Fibroblast of pulmonary artery (primary cell): Measurements from ENCODE around the gene SEMA6C.
"Not testable (repeated sequence)": the region's sequence is repeated elsewhere in the genome, so short reads cannot be mapped to it uniquely, and the experiment has no call there.

Source experiments
- DNase-seq: peaks from one replicate; pipeline ENCODE4 v3.0.0-alpha.2; 2010; ENCODE audit warnings: low read depth
- H3K4me3 ChIP-seq: replicated peaks from 2 replicates; pipeline ENCODE4 v1.5.1; 2011; ENCODE audit warnings: low read depth, mild to moderate bottlenecking, control low read depth, low read length, moderate library complexity
- TF ChIP-seq, protein P1 (sequence below): IDR thresholded peaks from 2 replicates; pipeline ENCODE4 v1.5.1; 2011; ENCODE audit warnings: mild to moderate bottlenecking, control low read depth, low read length, inconsistent platforms; ENCODE audit errors: missing control alignments

The SEMA6C gene

DNA sequence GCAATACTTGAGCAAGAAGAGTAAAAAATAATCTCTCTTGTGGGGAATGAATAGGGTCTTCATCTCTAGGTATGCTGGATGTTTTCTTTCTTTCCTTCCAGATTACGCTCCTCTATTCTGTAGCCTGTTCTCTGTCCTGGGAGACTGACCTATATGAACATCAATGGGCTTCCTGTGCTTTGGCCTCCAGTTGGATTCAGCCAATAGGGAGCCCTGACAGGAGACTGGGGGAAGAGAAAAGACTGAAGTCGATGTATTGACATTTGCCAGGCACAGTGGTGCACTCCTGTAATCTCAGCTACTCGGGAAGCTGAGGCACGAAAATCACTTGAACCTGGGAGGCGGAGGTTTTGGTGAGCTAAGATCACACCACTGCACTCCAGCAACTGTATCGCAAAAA, 17.6 kb downstream of the SEMA6C start:
- no peak for DNase-seq
- TF ChIP-seq, protein P1, sequence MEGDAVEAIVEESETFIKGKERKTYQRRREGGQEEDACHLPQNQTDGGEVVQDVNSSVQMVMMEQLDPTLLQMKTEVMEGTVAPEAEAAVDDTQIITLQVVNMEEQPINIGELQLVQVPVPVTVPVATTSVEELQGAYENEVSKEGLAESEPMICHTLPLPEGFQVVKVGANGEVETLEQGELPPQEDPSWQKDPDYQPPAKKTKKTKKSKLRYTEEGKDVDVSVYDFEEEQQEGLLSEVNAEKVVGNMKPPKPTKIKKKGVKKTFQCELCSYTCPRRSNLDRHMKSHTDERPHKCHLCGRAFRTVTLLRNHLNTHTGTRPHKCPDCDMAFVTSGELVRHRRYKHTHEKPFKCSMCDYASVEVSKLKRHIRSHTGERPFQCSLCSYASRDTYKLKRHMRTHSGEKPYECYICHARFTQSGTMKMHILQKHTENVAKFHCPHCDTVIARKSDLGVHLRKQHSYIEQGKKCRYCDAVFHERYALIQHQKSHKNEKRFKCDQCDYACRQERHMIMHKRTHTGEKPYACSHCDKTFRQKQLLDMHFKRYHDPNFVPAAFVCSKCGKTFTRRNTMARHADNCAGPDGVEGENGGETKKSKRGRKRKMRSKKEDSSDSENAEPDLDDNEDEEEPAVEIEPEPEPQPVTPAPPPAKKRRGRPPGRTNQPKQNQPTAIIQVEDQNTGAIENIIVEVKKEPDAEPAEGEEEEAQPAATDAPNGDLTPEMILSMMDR, result no peak
- H3K4me3 ChIP-seq, result no peak overlapping the region

- TF ChIP-seq, protein P1, result no peak
- DNase-seq, result no peak
- no peak overlapping the region for H3K4me3 ChIP-seq
Observed at GRCh38 chr1:151124763-151125403, 21.5 kb downstream of the SEMA6C start.

DNA sequence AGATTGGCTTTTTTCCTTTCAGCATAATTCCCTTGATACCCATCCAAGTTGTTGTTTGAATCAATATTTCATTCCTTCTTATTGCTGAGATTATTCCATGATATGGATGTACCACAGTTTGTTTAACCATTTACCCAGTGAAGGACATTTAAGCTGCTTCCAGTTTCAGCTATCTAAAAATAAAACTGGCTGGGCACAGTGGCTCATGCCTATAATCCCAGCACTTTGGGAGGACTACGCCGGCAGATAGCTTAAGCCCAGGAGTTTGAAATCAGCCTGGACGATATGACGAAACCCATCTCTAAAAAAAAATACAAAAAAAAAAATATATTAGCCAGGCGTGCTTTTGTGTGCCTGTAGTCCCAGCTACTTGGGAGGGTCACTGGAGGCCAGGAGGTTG, 32.6 kb downstream of the SEMA6C start:
- no peak for DNase-seq
- TF ChIP-seq, protein P1, result no peak
- no peak overlapping the region for H3K4me3 ChIP-seq

GRCh38 chr1:151108331-151108730, 38.1 kb downstream of the SEMA6C start:
- DNase-seq, result no peak
- TF ChIP-seq, protein P1, result no peak

GRCh38 chr1:151106894-151107293, 39.5 kb downstream of the SEMA6C start:
- H3K4me3 ChIP-seq, result no peak overlapping the region
- DNase-seq, result peak; percentile 45
- TF ChIP-seq, protein P1, result no peak

More at GRCh38 chr1:151108331-151108730, 38.1 kb downstream of the SEMA6C start:
- no peak overlapping the region for H3K4me3 ChIP-seq

GRCh38 chr1:151104630-151105029, 41.8 kb downstream of the SEMA6C start:
- DNase-seq, result no peak
- no peak overlapping the region for H3K4me3 ChIP-seq
- TF ChIP-seq, protein P1, result no peak

GRCh38 chr1:151098126-151098525, 48.3 kb downstream of the SEMA6C start:
- TF ChIP-seq, protein P1, result no peak
- DNase-seq, result no peak
- no peak overlapping the region for H3K4me3 ChIP-seq

DNA sequence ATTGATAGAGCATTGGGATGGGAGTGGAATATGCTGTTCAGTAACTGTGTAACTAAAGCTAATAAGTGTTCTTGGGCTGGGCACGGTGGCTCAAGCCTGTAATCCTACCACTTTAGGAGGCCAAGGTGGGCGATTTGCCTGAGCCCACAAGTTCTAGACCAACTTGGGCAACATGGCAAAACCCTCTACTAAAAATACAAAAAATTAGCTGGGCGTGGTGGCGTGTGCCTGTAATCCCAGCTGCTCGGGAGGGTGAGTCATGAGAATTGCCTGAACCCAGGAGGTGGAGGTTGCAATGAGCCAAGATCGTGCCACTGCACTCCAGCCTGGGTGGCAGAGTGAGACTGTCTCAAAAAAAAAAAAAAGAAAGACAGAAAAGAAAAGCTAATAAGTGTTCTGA, 49.0 kb downstream of the SEMA6C start:
- not testable (repeated sequence) for H3K4me3 ChIP-seq, DNase-seq
